Measurements from ENCODE around the gene IVL. TPM values are rescaled to one million over a fixed set of nuclear protein-coding genes. Genes with fewer than 3 reads are reported as not detected.

The IVL gene
- total and polyA plus RNA-seq, 7 donors = 0.03 to 1.2 TPM; not detected in 5

DNA sequence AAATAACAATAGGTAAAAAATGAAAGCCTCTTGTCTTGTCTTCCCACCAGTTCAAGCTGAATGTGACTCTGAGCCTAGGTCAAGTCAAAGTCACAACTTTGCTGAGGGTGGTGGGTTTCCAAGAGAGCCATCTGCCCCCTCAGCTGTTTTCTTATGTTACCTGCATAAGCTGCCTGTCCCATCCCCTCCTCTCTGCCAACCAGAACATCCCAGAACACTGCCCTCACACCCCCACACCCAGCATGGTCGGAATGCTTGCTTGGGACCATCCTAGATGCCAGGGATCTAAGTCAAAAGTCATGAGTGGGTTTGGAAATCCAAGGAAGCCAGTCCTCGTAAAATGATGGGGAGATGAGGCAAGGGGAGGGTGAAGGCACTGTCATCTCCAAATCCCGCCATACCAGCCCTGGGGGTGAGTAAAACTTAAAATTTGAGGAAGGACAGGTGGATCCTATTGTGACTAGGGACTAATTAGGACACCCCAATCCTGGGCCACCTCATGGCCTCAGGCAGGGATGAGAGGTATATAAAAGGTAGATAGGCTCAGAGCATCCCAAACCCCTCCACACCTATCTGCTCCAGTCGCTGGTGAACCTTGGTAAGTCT lies 38.4 kb downstream of the IVL start, which contains the start of gene SPRR5:
TSS of gene SPRR5 (plus strand) at position 556 of the 606 bp plus-strand sequence. CDS start 1,349 bp downstream, outside the sequence.
- Histone ChIP-seq H3K4me3 (no peak within 1 kb of the TSS), H3K9me3 (no peaks in the 10 kb centered on the region), H3K4me1 (no peaks in the 10 kb centered on the region), H3K36me3 (no peaks in the 10 kb centered on the region), H3K27ac (no peak within 1 kb of the TSS), H3K27me3 (no peaks in the 10 kb centered on the region)
- WGBS, 2 donors = 67 to 81% methylated on average over 4 of the region's 4 CpGs
- no peak for DNase-seq
- no peak for TF ChIP-seq POLR2A (IDR thresholded peaks at IDR 0.05)
- TF ChIP-seq, protein P1, sequence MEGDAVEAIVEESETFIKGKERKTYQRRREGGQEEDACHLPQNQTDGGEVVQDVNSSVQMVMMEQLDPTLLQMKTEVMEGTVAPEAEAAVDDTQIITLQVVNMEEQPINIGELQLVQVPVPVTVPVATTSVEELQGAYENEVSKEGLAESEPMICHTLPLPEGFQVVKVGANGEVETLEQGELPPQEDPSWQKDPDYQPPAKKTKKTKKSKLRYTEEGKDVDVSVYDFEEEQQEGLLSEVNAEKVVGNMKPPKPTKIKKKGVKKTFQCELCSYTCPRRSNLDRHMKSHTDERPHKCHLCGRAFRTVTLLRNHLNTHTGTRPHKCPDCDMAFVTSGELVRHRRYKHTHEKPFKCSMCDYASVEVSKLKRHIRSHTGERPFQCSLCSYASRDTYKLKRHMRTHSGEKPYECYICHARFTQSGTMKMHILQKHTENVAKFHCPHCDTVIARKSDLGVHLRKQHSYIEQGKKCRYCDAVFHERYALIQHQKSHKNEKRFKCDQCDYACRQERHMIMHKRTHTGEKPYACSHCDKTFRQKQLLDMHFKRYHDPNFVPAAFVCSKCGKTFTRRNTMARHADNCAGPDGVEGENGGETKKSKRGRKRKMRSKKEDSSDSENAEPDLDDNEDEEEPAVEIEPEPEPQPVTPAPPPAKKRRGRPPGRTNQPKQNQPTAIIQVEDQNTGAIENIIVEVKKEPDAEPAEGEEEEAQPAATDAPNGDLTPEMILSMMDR (IDR thresholded peaks at IDR 0.05) = no peak
- no peak for TF ChIP-seq POLR2AphosphoS5 (IDR thresholded peaks at IDR 0.05)
- TF ChIP-seq EP300 (IDR thresholded peaks at IDR 0.05) = no peak
- intact Hi-C loops (cut with DNase I) = no loop called here

DNA sequence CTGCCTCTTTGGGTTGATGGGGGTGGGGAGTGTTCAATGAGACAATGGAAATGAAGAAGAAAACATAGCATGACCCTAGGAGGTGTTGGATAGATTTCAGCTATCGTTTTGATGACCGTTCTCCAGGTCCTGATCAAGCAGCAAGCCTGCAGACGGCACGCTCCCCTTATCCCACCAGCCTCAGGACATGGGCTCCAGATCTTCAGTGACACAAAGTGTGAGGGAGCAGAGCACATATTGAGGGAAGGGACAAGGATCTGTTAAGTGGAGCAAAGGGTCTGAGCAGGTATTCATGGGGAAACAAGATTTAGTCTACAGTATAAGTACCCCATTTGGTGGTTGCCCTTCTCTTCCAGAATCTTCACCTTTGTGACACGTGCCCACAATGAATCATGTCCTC lies 43.4 kb downstream of the IVL start:
- Histone ChIP-seq H3K4me1 (no peaks in the 10 kb centered on the region), H3K27me3 (no peaks in the 10 kb centered on the region), H3K27ac (no peak overlapping the region), H3K4me3 (no peak overlapping the region), H3K36me3 (no peaks in the 10 kb centered on the region), H3K9me3 (no peaks in the 10 kb centered on the region)
- intact Hi-C loops (cut with DNase I) = no loop called here
- TF ChIP-seq EP300 (IDR thresholded peaks at IDR 0.05) = no peak
- TF ChIP-seq, protein P1 (IDR thresholded peaks at IDR 0.05) = no peak
- TF ChIP-seq POLR2AphosphoS5 (IDR thresholded peaks at IDR 0.05) = no peak
- TF ChIP-seq POLR2A (IDR thresholded peaks at IDR 0.05) = no peak
- no peak for DNase-seq
- 77 to 87% methylated on average over 5 of the region's 5 CpGs for WGBS, 2 donors

DNA sequence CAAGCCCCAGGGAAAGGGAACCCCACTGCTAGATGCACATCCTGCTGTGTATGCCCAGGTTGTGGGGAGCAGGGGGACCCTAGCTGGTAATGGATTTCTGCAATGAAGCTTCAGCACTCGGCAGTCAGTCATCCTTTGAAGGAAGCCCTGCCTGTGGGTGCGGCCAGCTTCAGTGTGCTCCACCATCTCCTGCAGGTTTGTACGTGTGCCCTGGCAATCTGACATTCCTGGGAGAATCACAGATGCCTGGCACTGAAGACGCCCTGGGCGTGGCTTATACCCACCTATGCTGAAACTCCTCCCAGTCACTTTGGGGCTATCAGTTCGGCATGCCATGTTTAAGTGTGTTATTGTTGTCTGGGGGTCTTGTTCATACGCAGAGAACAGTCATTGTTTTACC lies 45.4 kb downstream of the IVL start:
- no peak for DNase-seq
- intact Hi-C loops (cut with DNase I) = no loop called here
- H3K4me3 ChIP-seq = no peak overlapping the region
- no peak overlapping the region for H3K27ac ChIP-seq
- no peaks in the 10 kb centered on the region for H3K27me3 ChIP-seq
- no peaks in the 10 kb centered on the region for H3K9me3 ChIP-seq
- no peaks in the 10 kb centered on the region for H3K36me3 ChIP-seq
- H3K4me1 ChIP-seq = no peaks in the 10 kb centered on the region
- TF ChIP-seq EP300 (IDR thresholded peaks at IDR 0.05) = no peak
- no peak for TF ChIP-seq POLR2A (IDR thresholded peaks at IDR 0.05)
- TF ChIP-seq, protein P1 (IDR thresholded peaks at IDR 0.05) = no peak
- TF ChIP-seq POLR2AphosphoS5 (IDR thresholded peaks at IDR 0.05) = no peak
- 57 to 73% methylated on average over 7 of the region's 7 CpGs for WGBS, 2 donors

DNA sequence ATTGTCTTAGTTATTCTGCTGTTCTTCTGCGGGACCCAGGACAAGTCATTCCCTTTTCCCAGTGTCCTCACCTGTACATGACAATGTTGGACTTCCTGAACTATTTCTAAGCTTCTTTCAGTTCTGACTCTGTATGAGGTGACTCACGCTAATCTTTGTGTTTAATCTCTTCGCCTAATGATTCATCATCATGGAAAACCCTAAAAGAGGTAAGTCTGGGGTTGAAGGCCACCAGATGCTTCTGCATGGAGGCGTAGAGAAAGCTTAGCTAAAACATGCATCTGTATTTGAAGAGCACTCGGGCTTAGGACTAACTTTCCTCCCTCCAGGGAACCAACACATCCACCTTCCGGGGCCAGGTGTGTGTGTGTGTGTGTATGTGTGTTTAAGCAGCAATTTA lies 46.1 kb downstream of the IVL start:
- WGBS, 2 donors = 77 to 83% methylated on average over 6 of the region's 6 CpGs
- no peaks in the 10 kb centered on the region for H3K27me3 ChIP-seq
- H3K27ac ChIP-seq = no peak overlapping the region
- intact Hi-C loops (cut with DNase I) = no loop called here
- H3K9me3 ChIP-seq = no peaks in the 10 kb centered on the region
- H3K4me1 ChIP-seq = no peaks in the 10 kb centered on the region
- H3K36me3 ChIP-seq = no peaks in the 10 kb centered on the region
- TF ChIP-seq POLR2AphosphoS5 (IDR thresholded peaks at IDR 0.05) (no peak), EP300 (IDR thresholded peaks at IDR 0.05) (no peak), POLR2A (IDR thresholded peaks at IDR 0.05) (no peak)
- TF ChIP-seq, protein P1 (IDR thresholded peaks at IDR 0.05) = no peak
- H3K4me3 ChIP-seq = no peak overlapping the region
- no peak for DNase-seq

DNA sequence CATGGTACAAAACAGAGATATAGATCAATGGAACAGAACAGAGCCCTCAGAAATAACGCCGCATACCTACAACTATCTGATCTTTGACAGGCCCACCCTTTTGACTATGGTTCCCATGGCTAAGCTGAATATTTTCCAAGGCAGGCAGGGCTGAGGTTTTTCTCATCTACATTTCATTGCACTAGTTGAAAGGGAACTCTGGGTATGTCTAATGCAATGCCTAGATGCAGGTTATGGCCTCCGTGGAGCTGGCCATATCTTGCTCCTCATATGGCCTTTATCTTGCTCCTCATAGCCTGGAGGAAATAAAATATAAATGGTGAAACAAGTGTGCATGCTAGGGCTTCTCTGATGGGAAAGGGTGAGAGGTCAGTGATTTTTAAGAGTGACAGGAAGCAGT lies 49.2 kb downstream of the IVL start:
- Histone ChIP-seq H3K4me1 (no peaks in the 10 kb centered on the region), H3K27me3 (no peaks in the 10 kb centered on the region), H3K36me3 (no peaks in the 10 kb centered on the region), H3K4me3 (no peak overlapping the region), H3K27ac (no peak overlapping the region), H3K9me3 (no peaks in the 10 kb centered on the region)
- intact Hi-C loops (cut with DNase I) = no loop called here
- TF ChIP-seq POLR2A (IDR thresholded peaks at IDR 0.05) (no peak), EP300 (IDR thresholded peaks at IDR 0.05) (no peak), POLR2AphosphoS5 (IDR thresholded peaks at IDR 0.05) (no peak)
- TF ChIP-seq, protein P1 (IDR thresholded peaks at IDR 0.05) = no peak
- no peak for DNase-seq
- WGBS, 2 donors = 90% methylated on average over 3 of the region's 3 CpGs
